ENCODE data around the gene PRR20G.

Gene PRR20G

DNA sequence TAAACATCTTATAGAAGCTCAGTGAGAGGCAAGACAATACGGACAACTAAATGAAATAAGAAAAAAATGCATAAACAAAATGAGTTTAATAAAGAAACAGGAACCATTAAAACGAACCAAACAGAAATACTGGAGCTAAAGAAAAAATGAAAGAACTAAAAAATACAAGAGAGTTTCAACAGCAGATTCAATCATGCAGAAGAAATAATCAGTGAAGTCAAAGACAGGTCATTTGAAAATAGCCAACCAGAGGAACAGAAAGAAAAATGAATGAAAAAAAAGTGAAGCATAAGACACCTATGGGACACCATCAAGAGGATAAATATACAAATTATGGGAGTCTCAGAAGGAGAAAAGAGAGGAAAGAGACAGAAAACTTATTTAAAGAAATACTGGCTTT lies 42.5 kb upstream of the PRR20G start:
- Histone ChIP-seq H3F3A (ENCODE audit: insufficient read depth, low read length) (no peaks in the 10 kb centered on the region), H3K27me3 (ENCODE audit: insufficient read depth, low read length) (no peaks in the 10 kb centered on the region), H3K9ac (ENCODE audit: low read length) (no peak overlapping the region), H3K4me3 (ENCODE audit: low read depth, low read length, poor library complexity, severe bottlenecking) (no peak overlapping the region), H3K79me2 (ENCODE audit: insufficient read depth, low read length) (no peaks in the 10 kb centered on the region), H3K9me2 (ENCODE audit: low read depth, low read length) (no peaks in the 10 kb centered on the region), H2AFZ (ENCODE audit: low read length) (no peak overlapping the region), H3K9me3 (ENCODE audit: low read length) (peaks cover 5% of the 10 kb centered on the region), H3K36me3 (ENCODE audit: insufficient read depth, low read length) (no peaks in the 10 kb centered on the region), H4K20me1 (ENCODE audit: insufficient read depth, low read length) (no peaks in the 10 kb centered on the region), H3K4me2 (ENCODE audit: low read length) (no peak overlapping the region), H3K4me1 (ENCODE audit: insufficient read depth, low read length, severe bottlenecking) (no peaks in the 10 kb centered on the region), H3K27ac (ENCODE audit: low read depth, low read length, poor library complexity, severe bottlenecking) (no peak overlapping the region)
- TF ChIP-seq EZH2 (IDR thresholded peaks at IDR 0.05; ENCODE audit: borderline replicate concordance, low read length), result no peak
- TF ChIP-seq, protein P1, sequence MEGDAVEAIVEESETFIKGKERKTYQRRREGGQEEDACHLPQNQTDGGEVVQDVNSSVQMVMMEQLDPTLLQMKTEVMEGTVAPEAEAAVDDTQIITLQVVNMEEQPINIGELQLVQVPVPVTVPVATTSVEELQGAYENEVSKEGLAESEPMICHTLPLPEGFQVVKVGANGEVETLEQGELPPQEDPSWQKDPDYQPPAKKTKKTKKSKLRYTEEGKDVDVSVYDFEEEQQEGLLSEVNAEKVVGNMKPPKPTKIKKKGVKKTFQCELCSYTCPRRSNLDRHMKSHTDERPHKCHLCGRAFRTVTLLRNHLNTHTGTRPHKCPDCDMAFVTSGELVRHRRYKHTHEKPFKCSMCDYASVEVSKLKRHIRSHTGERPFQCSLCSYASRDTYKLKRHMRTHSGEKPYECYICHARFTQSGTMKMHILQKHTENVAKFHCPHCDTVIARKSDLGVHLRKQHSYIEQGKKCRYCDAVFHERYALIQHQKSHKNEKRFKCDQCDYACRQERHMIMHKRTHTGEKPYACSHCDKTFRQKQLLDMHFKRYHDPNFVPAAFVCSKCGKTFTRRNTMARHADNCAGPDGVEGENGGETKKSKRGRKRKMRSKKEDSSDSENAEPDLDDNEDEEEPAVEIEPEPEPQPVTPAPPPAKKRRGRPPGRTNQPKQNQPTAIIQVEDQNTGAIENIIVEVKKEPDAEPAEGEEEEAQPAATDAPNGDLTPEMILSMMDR (IDR thresholded peaks at IDR 0.05; ENCODE audit: low read length), result no peak

DNA sequence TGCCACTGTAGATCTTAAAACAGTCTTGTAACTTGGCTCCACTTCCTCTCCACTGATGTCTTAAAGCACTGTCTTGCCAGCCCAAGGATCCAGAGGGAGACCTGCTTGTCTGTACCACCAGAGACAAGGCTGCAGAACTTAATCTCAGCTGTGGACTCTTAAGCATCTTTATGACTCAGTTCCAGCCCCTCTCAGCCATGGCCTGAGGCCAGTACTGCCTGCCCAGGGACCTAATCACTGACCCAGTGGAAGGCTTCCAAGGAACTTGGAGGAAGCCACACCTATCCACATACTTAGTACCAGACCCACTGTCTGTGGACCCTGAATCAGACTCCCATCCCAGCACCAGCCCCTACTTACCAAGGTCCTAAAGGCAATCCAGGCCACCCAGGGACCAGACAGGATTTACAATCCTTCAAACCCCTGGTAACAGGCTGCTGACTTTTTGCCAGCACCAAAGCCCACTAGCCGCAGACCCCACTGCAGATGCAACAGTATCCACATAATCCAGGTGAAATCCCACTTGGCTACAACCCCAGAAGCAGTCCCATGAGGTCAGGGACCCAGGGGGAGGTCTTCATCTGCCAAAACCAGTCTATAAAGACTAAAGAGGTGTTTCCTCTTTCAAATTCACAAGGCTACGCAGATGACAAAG lies 41.9 kb upstream of the PRR20G start:
- Histone ChIP-seq H3F3A (ENCODE audit: insufficient read depth, low read length) (no peaks in the 10 kb centered on the region), H3K36me3 (ENCODE audit: insufficient read depth, low read length) (no peaks in the 10 kb centered on the region), H3K4me1 (ENCODE audit: insufficient read depth, low read length, severe bottlenecking) (no peaks in the 10 kb centered on the region), H3K27me3 (ENCODE audit: insufficient read depth, low read length) (no peaks in the 10 kb centered on the region), H2AFZ (ENCODE audit: low read length) (no peak overlapping the region), H3K9me2 (ENCODE audit: low read depth, low read length) (no peaks in the 10 kb centered on the region), H3K4me3 (ENCODE audit: low read depth, low read length, poor library complexity, severe bottlenecking) (no peak overlapping the region), H3K27ac (ENCODE audit: low read depth, low read length, poor library complexity, severe bottlenecking) (no peak overlapping the region), H3K9ac (ENCODE audit: low read length) (no peak overlapping the region), H4K20me1 (ENCODE audit: insufficient read depth, low read length) (no peaks in the 10 kb centered on the region), H3K9me3 (ENCODE audit: low read length) (peaks cover 5% of the 10 kb centered on the region), H3K79me2 (ENCODE audit: insufficient read depth, low read length) (no peaks in the 10 kb centered on the region), H3K4me2 (ENCODE audit: low read length) (no peak overlapping the region)
- TF ChIP-seq, protein P1 (IDR thresholded peaks at IDR 0.05; ENCODE audit: low read length), result no peak
- TF ChIP-seq EZH2 (IDR thresholded peaks at IDR 0.05; ENCODE audit: borderline replicate concordance, low read length), result no peak

DNA sequence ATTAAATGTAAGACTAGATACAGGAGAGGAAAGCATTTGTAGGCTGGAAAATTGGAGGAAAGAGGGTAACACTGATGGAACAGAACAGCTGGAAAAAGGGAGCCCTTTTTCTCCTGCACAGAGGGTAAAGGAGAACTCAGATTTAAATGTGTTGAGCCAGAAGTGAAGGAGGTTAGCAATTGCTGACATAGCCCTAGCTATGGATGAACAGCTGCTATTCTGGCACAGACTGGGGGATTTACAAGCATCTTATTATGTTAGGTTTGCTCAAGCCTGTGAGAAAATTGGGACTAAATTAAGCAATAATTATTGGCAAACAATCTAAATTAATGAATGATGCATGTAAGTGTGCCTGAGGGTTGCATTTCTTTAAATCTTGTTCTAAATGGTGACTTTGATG lies 40.6 kb upstream of the PRR20G start:
- no peaks in the 10 kb centered on the region for H3K36me3 ChIP-seq (ENCODE audit: insufficient read depth, low read length)
- TF ChIP-seq EZH2 (IDR thresholded peaks at IDR 0.05; ENCODE audit: borderline replicate concordance, low read length), result no peak
- TF ChIP-seq, protein P1 (IDR thresholded peaks at IDR 0.05; ENCODE audit: low read length), result no peak
- H3K27me3 ChIP-seq (ENCODE audit: insufficient read depth, low read length), result no peaks in the 10 kb centered on the region
- no peak overlapping the region for H2AFZ ChIP-seq (ENCODE audit: low read length)
- no peaks in the 10 kb centered on the region for H3F3A ChIP-seq (ENCODE audit: insufficient read depth, low read length)
- H3K9me3 ChIP-seq (ENCODE audit: low read length), result peaks cover 2% of the 10 kb centered on the region; the same call in 1 of the 2 replicates
- H3K27ac ChIP-seq (ENCODE audit: low read depth, low read length, poor library complexity, severe bottlenecking), result no peak overlapping the region
- no peak overlapping the region for H3K9ac ChIP-seq (ENCODE audit: low read length)
- H3K4me2 ChIP-seq (ENCODE audit: low read length), result no peak overlapping the region
- H4K20me1 ChIP-seq (ENCODE audit: insufficient read depth, low read length), result no peaks in the 10 kb centered on the region
- H3K4me3 ChIP-seq (ENCODE audit: low read depth, low read length, poor library complexity, severe bottlenecking), result no peak overlapping the region
- H3K9me2 ChIP-seq (ENCODE audit: low read depth, low read length), result no peaks in the 10 kb centered on the region
- no peaks in the 10 kb centered on the region for H3K79me2 ChIP-seq (ENCODE audit: insufficient read depth, low read length)
- H3K4me1 ChIP-seq (ENCODE audit: insufficient read depth, low read length, severe bottlenecking), result no peaks in the 10 kb centered on the region

Measured in OCI-LY1 (cell line).